HepG2 (cell line): Measurements from ENCODE around the gene RHBDD3. TPM values are rescaled to one million over a fixed set of nuclear protein-coding genes. Genes with fewer than 3 reads are reported as not detected.

Source experiments
- ARHGAP35 ChIP-seq: sonication (generic); formaldehyde crosslinking; IDR thresholded peaks from 2 replicates; pipeline ENCODE4 v1.9.0; 2022; ENCODE audit warnings: mild to moderate bottlenecking, inconsistent platforms, moderate library complexity, missing genetic modification reagents, borderline replicate concordance
- BRCA1 ChIP-seq: sonication (generic); formaldehyde crosslinking; IDR thresholded peaks from 2 replicates; pipeline ENCODE4 v1.4.0; 2020; ENCODE audit warnings: missing genetic modification reagents
- EEA1 ChIP-seq: sonication (generic); formaldehyde crosslinking; IDR thresholded peaks from 2 replicates; pipeline ENCODE4 v1.5.1; 2020; ENCODE audit warnings: mild to moderate bottlenecking, missing genetic modification reagents, borderline replicate concordance
- ETV6 ChIP-seq: sonication (generic); formaldehyde crosslinking; conservative IDR thresholded peaks from 2 replicates; pipeline ENCODE4 v1.4.0; 2020; ENCODE audit warnings: missing genetic modification reagents
- FOXA3 ChIP-seq: IDR thresholded peaks from 2 replicates; pipeline ENCODE4 v1.6.1; 2016; ENCODE audit warnings: missing genetic modification reagents, missing compliant biosample characterization
- FOXM1 ChIP-seq: sonication (generic); formaldehyde crosslinking; IDR thresholded peaks from 2 replicates; pipeline ENCODE4 v1.5.0; 2020; ENCODE audit warnings: missing genetic modification reagents
- KLF13 ChIP-seq: sonication (generic); formaldehyde crosslinking; IDR thresholded peaks from 2 replicates; pipeline ENCODE4 v1.4.0; 2020; ENCODE audit warnings: mild to moderate bottlenecking, missing genetic modification reagents
- MXI1 ChIP-seq: IDR thresholded peaks from 3 replicates; pipeline ENCODE4 v1.6.1; 2012; ENCODE audit warnings: low read depth, low read length, inconsistent platforms, borderline replicate concordance
- NFKB2 ChIP-seq: sonication (generic); formaldehyde crosslinking; IDR thresholded peaks from 2 replicates; pipeline ENCODE4 v1.4.0; 2020; ENCODE audit warnings: missing genetic modification reagents, borderline replicate concordance
- NONO ChIP-seq, 2 experiments: fragments of 450-650 bp in 1 of 2; sonication (generic) in 1 of 2; formaldehyde crosslinking in 1 of 2; IDR thresholded peaks in 1 of 2; conservative IDR thresholded peaks in 1 of 2; 2 replicates each; pipeline versions ENCODE4 v1.6.1 to v1.8.0; 2017 to 2022; ENCODE audit warnings: mild to moderate bottlenecking in 1 of 2, missing genetic modification reagents in 1 of 2, moderate library complexity in 1 of 2
- REL ChIP-seq: sonication (generic); formaldehyde crosslinking; conservative IDR thresholded peaks from 2 replicates; pipeline ENCODE4 v1.8.0; 2022; ENCODE audit warnings: mild to moderate bottlenecking, missing genetic modification reagents, moderate library complexity
- SOX6 ChIP-seq, 2 experiments: fragments of 450-650 bp in 1 of 2; sonication (generic) in 1 of 2; formaldehyde crosslinking in 1 of 2; IDR thresholded peaks; 2 replicates each; pipeline versions ENCODE4 v1.4.0 to v1.6.1; 2017 to 2020; ENCODE audit warnings: antibody characterized with exemption in 1 of 2, mild to moderate bottlenecking in 1 of 2, missing genetic modification reagents in 1 of 2
- SRY ChIP-seq: sonication (generic); formaldehyde crosslinking; IDR thresholded peaks from 2 replicates; pipeline ENCODE4 v1.8.0; 2022; ENCODE audit warnings: mild to moderate bottlenecking, missing genetic modification reagents
- STAT5B ChIP-seq: sonication (generic); formaldehyde crosslinking; IDR thresholded peaks from 2 replicates; pipeline ENCODE4 v1.4.0; 2020; ENCODE audit warnings: missing genetic modification reagents
- ZIK1 ChIP-seq: sonication (generic); formaldehyde crosslinking; IDR thresholded peaks from 2 replicates; pipeline ENCODE4 v1.5.0; 2020; ENCODE audit warnings: mild to moderate bottlenecking, low read depth, missing genetic modification reagents, borderline replicate concordance
- ZNF354B ChIP-seq: sonication (generic); formaldehyde crosslinking; IDR thresholded peaks from 2 replicates; pipeline ENCODE4 v1.8.0; 2022; ENCODE audit warnings: mild to moderate bottlenecking, missing genetic modification reagents
- ZNF530 ChIP-seq: sonication (generic); formaldehyde crosslinking; IDR thresholded peaks from 2 replicates; pipeline ENCODE4 v1.5.0; 2020; ENCODE audit warnings: low read depth, mild to moderate bottlenecking, missing genetic modification reagents
- ZNF570 ChIP-seq: sonication (generic); formaldehyde crosslinking; IDR thresholded peaks from 2 replicates; pipeline ENCODE4 v1.4.0; 2020; ENCODE audit warnings: mild to moderate bottlenecking, missing genetic modification reagents, borderline replicate concordance
- ZNF607 ChIP-seq: sonication (generic); formaldehyde crosslinking; IDR thresholded peaks from 2 replicates; pipeline ENCODE4 v1.5.1; 2020; ENCODE audit warnings: missing genetic modification reagents, mild to moderate bottlenecking, borderline replicate concordance
- ZSCAN9 ChIP-seq: IDR thresholded peaks from 2 replicates; pipeline ENCODE4 v1.6.1; 2016; ENCODE audit warnings: borderline replicate concordance
- polyA plus RNA-seq, 8 experiments: library from polyadenylated mRNA; depleted of rRNA in 3 of 8; stranded (reverse) in 7 of 8; unstranded in 1 of 8; fragments of >200 nt; fragmentation: Illumina TruSeq in 4 of 8; extraction: Trizol in 4 of 8; gene quantifications; 2 replicates each; pipeline versions ENCODE4 v1.2.1 to v1.2.3, GENCODE V29; 2011 to 2016; ENCODE audit warnings: low read depth in 4 of 8, missing spikeins in 1 of 8, mixed read lengths in 1 of 8; ENCODE audit not compliant: insufficient read depth in 1 of 8
- total RNA-seq, 5 experiments: library from RNA; depleted of rRNA; stranded (reverse); fragments of >200 nt; fragmentation: Illumina TruSeq; extraction: Trizol; gene quantifications; 2 replicates each; pipeline ENCODE4 v1.2.3, GENCODE V29; 2016; ENCODE audit warnings: low read depth in 1 of 5
- TF ChIP-seq, protein P1 (sequence below): IDR thresholded peaks from 2 replicates; pipeline ENCODE4 v1.6.1; 2012; ENCODE audit warnings: inconsistent platforms
- TF ChIP-seq, protein P2 (sequence below): sonication (generic); formaldehyde crosslinking; IDR thresholded peaks from 2 replicates; pipeline ENCODE4 v1.4.0; 2020; ENCODE audit warnings: low read depth, mild to moderate bottlenecking, missing genetic modification reagents
- TF ChIP-seq, protein P3 (sequence below): sonication (generic); formaldehyde crosslinking; IDR thresholded peaks from 2 replicates; pipeline ENCODE4 v1.8.1; 2023; ENCODE audit warnings: mild to moderate bottlenecking, inconsistent platforms, moderate library complexity, missing genetic modification reagents, borderline replicate concordance
- TF ChIP-seq, protein P4 (sequence below): sonication (generic); formaldehyde crosslinking; conservative IDR thresholded peaks from 2 replicates; pipeline ENCODE4 v1.4.0; 2020; ENCODE audit warnings: missing genetic modification reagents
- TF ChIP-seq, protein P5 (sequence below): sonication (generic); formaldehyde crosslinking; IDR thresholded peaks from 2 replicates; pipeline ENCODE4 v1.8.0; 2022; ENCODE audit warnings: mild to moderate bottlenecking, missing genetic modification reagents

RHBDD3 gene
- total and polyA plus RNA-seq, 2 of the 13 experiments (the other 11 are each of a cell fraction or from before 2014, with no cell fraction given), result 12.1 to 26.7 TPM

DNA sequence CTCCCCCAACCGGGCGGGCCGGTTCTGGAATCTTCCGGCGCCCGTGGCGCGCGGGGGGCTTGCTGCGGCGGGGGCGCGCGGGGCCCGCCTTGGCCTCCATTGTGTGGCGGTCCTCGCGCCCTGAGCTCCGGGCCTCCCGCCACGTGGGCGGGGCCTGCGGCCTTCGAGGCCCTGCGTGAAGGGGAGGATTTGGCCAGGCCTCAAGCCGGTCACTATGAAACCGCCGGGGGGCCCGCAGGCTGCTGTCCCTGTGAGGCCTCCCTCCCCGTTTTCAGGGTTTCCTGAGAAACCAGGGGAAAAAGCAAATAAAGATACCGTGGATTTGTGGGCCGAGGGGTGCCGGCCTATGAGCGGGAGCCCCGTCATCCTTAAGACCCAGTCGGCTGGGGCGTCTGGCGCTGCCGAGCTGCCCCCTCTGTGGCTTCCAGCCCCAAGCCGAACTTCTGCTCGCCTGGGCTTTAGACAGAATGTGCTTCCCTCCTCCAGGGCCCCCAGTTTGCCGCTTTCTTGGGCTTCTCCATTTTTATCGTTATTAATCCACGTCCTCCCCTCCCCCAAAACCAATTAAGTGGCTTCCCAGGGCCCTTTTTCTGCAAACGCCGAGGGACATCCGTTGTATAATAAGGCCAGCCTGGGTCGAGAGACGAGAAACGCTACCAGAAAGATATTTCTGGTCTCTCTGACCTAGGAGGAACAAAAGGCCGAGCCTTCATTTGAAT, 889 bp upstream of the RHBDD3 start (continued):
- no peak for TF ChIP-seq FOXM1
- TF ChIP-seq, protein P1, sequence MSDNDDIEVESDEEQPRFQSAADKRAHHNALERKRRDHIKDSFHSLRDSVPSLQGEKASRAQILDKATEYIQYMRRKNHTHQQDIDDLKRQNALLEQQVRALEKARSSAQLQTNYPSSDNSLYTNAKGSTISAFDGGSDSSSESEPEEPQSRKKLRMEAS, result peak; percentile 92
- TF ChIP-seq, protein P2, sequence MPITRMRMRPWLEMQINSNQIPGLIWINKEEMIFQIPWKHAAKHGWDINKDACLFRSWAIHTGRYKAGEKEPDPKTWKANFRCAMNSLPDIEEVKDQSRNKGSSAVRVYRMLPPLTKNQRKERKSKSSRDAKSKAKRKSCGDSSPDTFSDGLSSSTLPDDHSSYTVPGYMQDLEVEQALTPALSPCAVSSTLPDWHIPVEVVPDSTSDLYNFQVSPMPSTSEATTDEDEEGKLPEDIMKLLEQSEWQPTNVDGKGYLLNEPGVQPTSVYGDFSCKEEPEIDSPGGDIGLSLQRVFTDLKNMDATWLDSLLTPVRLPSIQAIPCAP (CRISPR knock-in tag), result no peak
- no peak for TF ChIP-seq ZSCAN9 (CRISPR knock-in tag)
- TF ChIP-seq ETV6 (CRISPR knock-in tag), result no peak
- no peak for TF ChIP-seq BRCA1 (CRISPR knock-in tag)
- TF ChIP-seq ZNF570, result 0 out of 2 replicates have a peak, but pooled peaks have one; percentile 28
- TF ChIP-seq, protein P3, sequence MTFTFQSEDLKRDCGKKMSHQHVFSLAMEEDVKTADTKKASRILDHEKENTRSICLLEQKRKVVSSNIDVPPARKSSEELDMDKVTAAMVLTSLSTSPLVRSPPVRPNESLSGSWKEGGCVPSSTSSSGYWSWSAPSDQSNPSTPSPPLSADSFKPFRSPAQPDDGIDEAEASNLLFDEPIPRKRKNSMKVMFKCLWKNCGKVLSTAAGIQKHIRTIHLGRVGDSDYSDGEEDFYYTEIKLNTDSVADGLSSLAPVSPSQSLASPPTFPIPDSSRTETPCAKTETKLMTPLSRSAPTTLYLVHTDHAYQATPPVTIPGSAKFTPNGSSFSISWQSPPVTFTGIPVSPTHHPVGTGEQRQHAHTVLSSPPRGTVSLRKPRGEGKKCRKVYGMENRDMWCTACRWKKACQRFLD (CRISPR knock-in tag), result no peak; the same call in 1 of the 2 replicates
- 0 out of 2 replicates have a peak, but pooled peaks have one; percentile 9 for TF ChIP-seq REL (CRISPR knock-in tag)
- 0 out of 2 replicates have a peak, but pooled peaks have one; percentile 30 for TF ChIP-seq ARHGAP35 (CRISPR knock-in tag)
- no peak for TF ChIP-seq KLF13
- TF ChIP-seq ZNF607 (CRISPR knock-in tag), result peak; percentile 77
- no peak for TF ChIP-seq STAT5B (CRISPR knock-in tag)
- no peak for TF ChIP-seq EEA1 (CRISPR knock-in tag)
- TF ChIP-seq, protein P4, sequence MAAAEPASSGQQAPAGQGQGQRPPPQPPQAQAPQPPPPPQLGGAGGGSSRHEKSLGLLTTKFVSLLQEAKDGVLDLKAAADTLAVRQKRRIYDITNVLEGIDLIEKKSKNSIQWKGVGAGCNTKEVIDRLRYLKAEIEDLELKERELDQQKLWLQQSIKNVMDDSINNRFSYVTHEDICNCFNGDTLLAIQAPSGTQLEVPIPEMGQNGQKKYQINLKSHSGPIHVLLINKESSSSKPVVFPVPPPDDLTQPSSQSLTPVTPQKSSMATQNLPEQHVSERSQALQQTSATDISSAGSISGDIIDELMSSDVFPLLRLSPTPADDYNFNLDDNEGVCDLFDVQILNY (CRISPR knock-in tag), result 0 out of 2 replicates have a peak, but pooled peaks have one; percentile 55
- TF ChIP-seq NFKB2 (CRISPR knock-in tag), result peak; percentile 74; the same call in 1 of the 2 replicates
- peak; percentile 77; the same call in 1 of the 2 replicates for TF ChIP-seq ZIK1 (CRISPR knock-in tag)
- TF ChIP-seq ZNF530 (CRISPR knock-in tag), result 0 out of 2 replicates have a peak, but pooled peaks have one; percentile 48
- no peak; the same call in 1 of the 2 replicates for TF ChIP-seq FOXA3 (CRISPR knock-in tag)
- peak; percentile 20; the same call in 1 of the 3 replicates for TF ChIP-seq MXI1
- no peak for TF ChIP-seq NONO (IDR thresholded peaks at IDR 0.05)
- TF ChIP-seq NONO (CRISPR knock-in tag; conservative IDR thresholded peaks at IDR 0.05), result peak; percentile 7
- peak; percentile 85; the same call in 1 of the 2 replicates for TF ChIP-seq SRY (CRISPR knock-in tag)
- TF ChIP-seq, protein P5, sequence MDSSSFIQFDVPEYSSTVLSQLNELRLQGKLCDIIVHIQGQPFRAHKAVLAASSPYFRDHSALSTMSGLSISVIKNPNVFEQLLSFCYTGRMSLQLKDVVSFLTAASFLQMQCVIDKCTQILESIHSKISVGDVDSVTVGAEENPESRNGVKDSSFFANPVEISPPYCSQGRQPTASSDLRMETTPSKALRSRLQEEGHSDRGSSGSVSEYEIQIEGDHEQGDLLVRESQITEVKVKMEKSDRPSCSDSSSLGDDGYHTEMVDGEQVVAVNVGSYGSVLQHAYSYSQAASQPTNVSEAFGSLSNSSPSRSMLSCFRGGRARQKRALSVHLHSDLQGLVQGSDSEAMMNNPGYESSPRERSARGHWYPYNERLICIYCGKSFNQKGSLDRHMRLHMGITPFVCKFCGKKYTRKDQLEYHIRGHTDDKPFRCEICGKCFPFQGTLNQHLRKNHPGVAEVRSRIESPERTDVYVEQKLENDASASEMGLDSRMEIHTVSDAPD (CRISPR knock-in tag), result no peak
- no peak for TF ChIP-seq SOX6 (IDR thresholded peaks at IDR 0.05)
- TF ChIP-seq SOX6 (CRISPR knock-in tag; IDR thresholded peaks at IDR 0.05), result no peak
- TF ChIP-seq ZNF354B (CRISPR knock-in tag), result no peak
